Adrenal gland (tissue), 5 donors: Measurements from ENCODE around the gene NMRK2.
A peak's percentile ranks its signal among the peaks of the same experiment; 100 is the strongest.

Experiments used
- POLR2A ChIP-seq, 2 donors: fragments of 450-650 bp; IDR thresholded peaks; one replicate each; pipeline ENCODE4 v1.6.1; 2017; ENCODE audit warnings: antibody characterized with exemption in 2 of 2, mild to moderate bottlenecking in 2 of 2, moderate library complexity in 1 of 2
- TF ChIP-seq, protein P1 (sequence below), 6 experiments: fragments of 450-650 bp in 4 of 6; fragments of 200-600 bp in 2 of 6; sonication (generic) in 1 of 6; IDR thresholded peaks; 1 replicate in 5 of 6; 2 replicates in 1 of 6; pipeline versions ENCODE4 v1.5.1 to v1.8.0; 2016 to 2021; ENCODE audit warnings: antibody characterized with exemption in 6 of 6, mild to moderate bottlenecking in 2 of 6, moderate library complexity in 1 of 6
- donor health status: DM: no; HTN: no; CAD: no.

DNA sequence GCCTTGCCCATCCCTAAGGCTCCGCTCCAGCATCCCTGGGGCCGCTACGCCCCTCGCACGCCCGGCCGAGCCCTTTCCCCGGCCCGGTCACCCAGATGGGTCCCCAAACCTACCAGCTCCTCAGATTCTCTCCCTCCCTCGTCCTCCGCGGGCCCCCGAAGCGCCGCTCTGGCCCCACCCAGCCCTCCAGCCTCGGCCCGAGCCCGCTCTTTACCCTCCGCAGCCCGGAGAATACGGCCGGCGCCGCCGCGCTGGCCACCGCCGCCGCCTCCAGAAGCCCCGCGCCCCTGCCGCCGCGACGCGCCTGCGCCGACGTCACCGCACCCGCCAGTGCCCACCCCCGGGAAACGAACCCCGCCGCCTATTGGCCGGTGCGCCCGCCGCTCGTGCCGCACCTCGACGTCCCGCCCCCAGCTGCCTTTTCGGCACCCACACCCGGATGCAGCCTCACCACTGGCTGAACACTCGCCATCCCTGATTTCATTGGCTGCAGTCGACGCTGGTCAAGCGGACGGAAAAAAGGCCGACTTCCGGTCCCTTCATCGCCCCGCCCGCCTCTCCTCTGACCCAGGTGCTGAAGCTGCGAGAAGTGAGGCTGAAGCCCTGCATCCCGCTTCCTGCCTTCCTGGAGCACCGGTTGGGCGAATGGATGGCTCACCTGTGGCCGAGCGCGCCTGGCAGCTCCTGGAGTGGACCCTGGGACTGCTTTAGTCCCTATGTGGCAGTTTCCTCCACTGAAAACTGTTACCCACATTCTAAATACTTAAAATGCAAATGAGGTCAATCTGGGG, 38.1 kb downstream of the NMRK2 start, which contains the start of gene DAPK3:
- TF ChIP-seq, protein P1, sequence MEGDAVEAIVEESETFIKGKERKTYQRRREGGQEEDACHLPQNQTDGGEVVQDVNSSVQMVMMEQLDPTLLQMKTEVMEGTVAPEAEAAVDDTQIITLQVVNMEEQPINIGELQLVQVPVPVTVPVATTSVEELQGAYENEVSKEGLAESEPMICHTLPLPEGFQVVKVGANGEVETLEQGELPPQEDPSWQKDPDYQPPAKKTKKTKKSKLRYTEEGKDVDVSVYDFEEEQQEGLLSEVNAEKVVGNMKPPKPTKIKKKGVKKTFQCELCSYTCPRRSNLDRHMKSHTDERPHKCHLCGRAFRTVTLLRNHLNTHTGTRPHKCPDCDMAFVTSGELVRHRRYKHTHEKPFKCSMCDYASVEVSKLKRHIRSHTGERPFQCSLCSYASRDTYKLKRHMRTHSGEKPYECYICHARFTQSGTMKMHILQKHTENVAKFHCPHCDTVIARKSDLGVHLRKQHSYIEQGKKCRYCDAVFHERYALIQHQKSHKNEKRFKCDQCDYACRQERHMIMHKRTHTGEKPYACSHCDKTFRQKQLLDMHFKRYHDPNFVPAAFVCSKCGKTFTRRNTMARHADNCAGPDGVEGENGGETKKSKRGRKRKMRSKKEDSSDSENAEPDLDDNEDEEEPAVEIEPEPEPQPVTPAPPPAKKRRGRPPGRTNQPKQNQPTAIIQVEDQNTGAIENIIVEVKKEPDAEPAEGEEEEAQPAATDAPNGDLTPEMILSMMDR (IDR thresholded peaks at IDR 0.05) = peak in 2 of 6 experiments; percentile 22 to 57
- peak; percentile 80 to 87 for TF ChIP-seq POLR2A (IDR thresholded peaks at IDR 0.05)
